Mucosa of descending colon (tissue), 3 donors: Measurements from ENCODE around the gene MSH3. TPM values are rescaled to one million over a fixed set of nuclear protein-coding genes. Genes with fewer than 3 reads are reported as not detected.
"Not testable (repeated sequence)": the region's sequence is repeated elsewhere in the genome, so short reads cannot be mapped to it uniquely, and the experiment has no call there.

ENCODE experiments used
- ATAC-seq: fragments of 200-7000 bp; cut with Tn5 transposase; one replicate; pipeline ENCODE4 v1.9.1; 2020; ENCODE audit warnings: mild to moderate bottlenecking, moderate library complexity
- DNase-seq, 3 donors: peaks; one replicate each; pipeline ENCODE4 v3.0.0-alpha.2; 2020
- H3K36me3 ChIP-seq: fragments of 200-600 bp; one replicate; pipeline ENCODE4 v1.8.0; 2021; ENCODE audit warnings: low read depth, mild to moderate bottlenecking
- H3K4me1 ChIP-seq: fragments of 200-600 bp; one replicate; pipeline ENCODE4 v1.8.0; 2021; ENCODE audit warnings: low read depth, mild to moderate bottlenecking
- H3K4me3 ChIP-seq: fragments of 200-600 bp; one replicate; pipeline ENCODE4 v1.8.0; 2021; ENCODE audit warnings: mild to moderate bottlenecking
- H3K9me3 ChIP-seq: fragments of 200-600 bp; one replicate; pipeline ENCODE4 v1.8.0; 2021; ENCODE audit warnings: mild to moderate bottlenecking
- CTCF ChIP-seq: fragments of 200-600 bp; IDR thresholded peaks from one replicate; pipeline ENCODE4 v1.8.0; 2022; ENCODE audit warnings: antibody characterized with exemption, mild to moderate bottlenecking
- intact Hi-C, 2 donors: fragments of 100-400 bp; cut with DNase I in 1 of 2; cut with micrococcal nuclease in 1 of 2; formaldehyde crosslinking; loops; one replicate each; pipeline versions ENCODE4 v1.11.0 to v1.11.1; 2022; cut with DNase I, micrococcal nuclease
- total RNA-seq, 3 donors: library from RNA; stranded (reverse); fragmentation: NEBNext Ultra II Directional in 2 of 3; extraction: Animal tissue kit (Norgen Biotek cat#: 25700) in 2 of 3; gene quantifications; one replicate each; pipeline versions ENCODE4 v1.2.1 to v1.2.4, GENCODE V29; 2021 to 2023
- donor health status: DM: no; HTN: no; CAD: no; lungs with moderate emphysema.
- donor health status: DM: no; HTN: no; CAD: no.
- donor health status: DM: no; HTN: yes; CAD: no.

The MSH3 gene
- total RNA-seq, 3 donors from 2014 or later, result 16.8 to 20.0 (median 17.1) TPM

DNA sequence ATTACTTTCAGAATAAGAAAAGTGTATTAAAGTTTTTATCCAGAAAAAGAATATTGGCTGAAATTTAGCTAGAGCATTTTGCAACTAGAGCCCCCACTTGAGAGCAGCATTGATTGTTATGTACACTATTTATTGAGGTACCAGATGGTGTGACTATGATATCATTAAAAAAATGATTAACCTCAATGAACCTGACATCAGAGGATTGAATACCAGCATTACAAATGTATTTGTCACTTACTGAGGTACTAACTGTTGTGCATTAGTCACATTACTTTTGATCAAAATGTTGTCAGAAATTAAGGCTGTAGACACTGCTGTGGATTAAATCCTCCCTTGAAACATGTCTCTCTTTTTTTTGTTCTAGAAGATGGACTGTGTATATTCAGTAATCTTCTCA is 128.2 kb downstream of the MSH3 start:
- ATAC-seq (no peak), DNase-seq (no peak)
- H3K4me1 ChIP-seq, result no peaks in the 10 kb centered on the region
- no peaks in the 10 kb centered on the region for H3K36me3 ChIP-seq
- no peak overlapping the region for H3K4me3 ChIP-seq
- intact Hi-C loops, result no loop called here
- H3K9me3 ChIP-seq, result no peaks in the 10 kb centered on the region
- TF ChIP-seq CTCF, result no peak

GRCh38 chr5:80783751-80784150 is 129.3 kb downstream of the MSH3 start:
- H3K4me3 ChIP-seq, intact Hi-C loops, H3K4me1 ChIP-seq, H3K36me3 ChIP-seq, ATAC-seq, H3K9me3 ChIP-seq, DNase-seq: not testable (repeated sequence)

GRCh38 chr5:80784451-80784850 is 130.0 kb downstream of the MSH3 start:
- H3K4me1 ChIP-seq, result no peaks in the 10 kb centered on the region
- intact Hi-C loops, result no loop called here
- ATAC-seq (no peak), DNase-seq (no peak)
- H3K4me3 ChIP-seq, result no peak overlapping the region
- no peaks in the 10 kb centered on the region for H3K9me3 ChIP-seq
- no peak for TF ChIP-seq CTCF
- peaks cover 4% of the 10 kb centered on the region for H3K36me3 ChIP-seq

GRCh38 chr5:80789319-80790016 is 135.0 kb downstream of the MSH3 start:
- DNase-seq, H3K36me3 ChIP-seq, H3K4me1 ChIP-seq, H3K9me3 ChIP-seq, ATAC-seq, intact Hi-C loops, H3K4me3 ChIP-seq: not testable (repeated sequence)

DNA sequence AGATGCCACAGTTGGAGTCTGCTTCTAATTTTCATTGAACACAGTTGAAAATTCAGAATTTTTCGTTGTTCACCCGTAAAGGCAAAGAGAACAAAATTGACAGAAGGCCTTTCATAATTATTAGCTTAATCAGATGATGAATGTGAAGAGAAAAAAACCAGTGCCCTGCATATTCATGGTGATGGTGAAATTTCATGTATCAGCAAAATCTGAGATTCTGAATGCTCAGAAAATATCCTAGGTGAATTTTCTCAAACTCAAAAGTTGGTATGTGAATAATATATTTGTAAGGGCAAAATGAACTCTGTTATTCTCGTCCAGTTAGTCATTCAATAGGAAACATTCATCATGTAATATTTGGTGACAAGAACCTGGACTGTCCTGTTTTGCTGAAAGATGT is 136.2 kb downstream of the MSH3 start:
- Histone ChIP-seq H3K4me1 (no peaks in the 10 kb centered on the region), H3K4me3 (no peak overlapping the region), H3K9me3 (no peaks in the 10 kb centered on the region), H3K36me3 (peaks cover 4% of the 10 kb centered on the region)
- no peak for ATAC-seq
- no peak for DNase-seq
- TF ChIP-seq CTCF, result no peak
- intact Hi-C loops, result no loop called here

- DNase-seq, result no peak
- no peak for TF ChIP-seq CTCF
Measured at GRCh38 chr5:80793354-80793753, 138.9 kb downstream of the MSH3 start.

DNA sequence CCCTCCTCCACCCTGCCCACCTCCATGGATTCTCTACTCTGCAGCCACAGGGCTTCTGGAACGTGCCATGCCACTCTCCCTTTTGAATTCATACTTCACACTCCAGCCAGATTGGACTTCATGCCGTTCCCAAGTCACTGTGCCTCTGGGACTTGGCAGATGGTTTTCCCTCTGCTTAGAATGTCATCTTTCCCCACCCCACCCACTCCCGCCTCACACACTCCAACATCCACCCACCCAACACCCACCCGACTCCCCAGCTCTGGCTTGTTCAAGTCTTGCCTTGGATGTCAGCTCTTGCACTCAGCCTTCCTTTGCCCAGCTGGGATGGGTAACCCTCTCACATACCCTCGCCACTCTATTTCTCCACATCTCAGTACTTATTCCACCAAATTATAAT is 142.4 kb downstream of the MSH3 start:
- DNase-seq, result no peak
- no peak for ATAC-seq
- Histone ChIP-seq H3K4me3 (no peak overlapping the region), H3K36me3 (no peaks in the 10 kb centered on the region), H3K4me1 (no peaks in the 10 kb centered on the region), H3K9me3 (no peaks in the 10 kb centered on the region)
- no peak for TF ChIP-seq CTCF
- intact Hi-C loops, result no loop called here

More at GRCh38 chr5:80793354-80793753, 138.9 kb downstream of the MSH3 start:
- no peaks in the 10 kb centered on the region for H3K9me3 ChIP-seq
- intact Hi-C loops, result no loop called here
- ATAC-seq, result no peak
- H3K4me3 ChIP-seq, result no peak overlapping the region
- no peaks in the 10 kb centered on the region for H3K4me1 ChIP-seq
- H3K36me3 ChIP-seq, result peaks cover 4% of the 10 kb centered on the region
